HEK293 (cell line): Measurements from ENCODE around the gene LGALS1.

Experiments
- CTCF ChIP-seq: fragments of 450-650 bp; formaldehyde crosslinking; IDR thresholded peaks from 2 replicates; pipeline ENCODE4 v1.5.1; 2016; ENCODE audit warnings: missing biosample characterization, missing genetic modification characterization
- MEIS1 ChIP-seq: sonication (generic); formaldehyde crosslinking; IDR thresholded peaks from 2 replicates; pipeline ENCODE4 v1.8.1; 2022; ENCODE audit warnings: missing genetic modification reagents, mild to moderate bottlenecking, borderline replicate concordance
- REST ChIP-seq: fragments of 450-650 bp; formaldehyde crosslinking; IDR thresholded peaks from 2 replicates; pipeline ENCODE4 v1.5.1; 2016; ENCODE audit warnings: missing biosample characterization, missing genetic modification characterization
- SP2 ChIP-seq: fragments of 450-650 bp; formaldehyde crosslinking; IDR thresholded peaks from 2 replicates; pipeline ENCODE4 v1.5.1; 2016; ENCODE audit warnings: missing biosample characterization, missing genetic modification characterization

- TF ChIP-seq CTCF (tag by site-specific recombination) (no peak), SP2 (no peak), REST (tag by site-specific recombination) (no peak), MEIS1 (no peak)
These were observed 4.9 kb downstream of the LGALS1 start for GRCh38 chr22:37680191-37680851.
